Jurkat, Clone E6-1 (cell line): ENCODE measurements around the gene MAP2K5.

Experiments
- DNase-seq: peaks from one replicate; pipeline ENCODE4 v3.0.0-alpha.2; 2011; ENCODE audit warnings: low read depth, low spot score
- H3K4me3 ChIP-seq: 2 replicates; pipeline ENCODE4 v1.5.1; 2011; ENCODE audit warnings: mild to moderate bottlenecking, low read length, control low read depth, moderate library complexity

MAP2K5 gene

DNA sequence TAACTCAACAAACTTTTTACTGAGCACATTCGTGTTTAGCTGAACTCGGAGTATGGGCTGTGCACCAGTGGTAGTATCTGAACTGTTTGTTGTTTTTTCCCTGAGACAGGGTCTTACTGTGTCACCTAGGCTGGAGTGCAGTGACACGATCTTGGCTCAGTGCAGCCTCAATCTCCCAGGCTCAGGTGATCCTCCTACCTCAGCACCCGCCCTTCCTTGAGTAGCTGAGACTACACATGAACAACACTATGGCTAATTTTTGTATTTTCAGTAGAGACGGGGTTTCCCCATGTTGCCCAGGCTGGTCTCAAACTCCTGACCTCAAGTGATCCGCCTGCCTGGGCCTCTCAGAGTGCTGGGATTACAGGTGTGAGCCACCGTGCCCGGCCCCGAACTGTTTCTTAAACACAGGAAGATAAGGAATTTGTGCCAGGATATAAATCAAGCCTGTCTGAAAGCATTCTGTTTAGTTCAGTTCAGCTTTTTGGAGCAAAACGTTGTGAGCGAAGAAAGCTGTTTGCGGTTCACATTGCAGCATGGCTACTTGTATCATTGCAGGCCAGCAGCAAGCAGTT lies 242.4 kb downstream of the MAP2K5 start:
- DNase-seq, result no peak
- H3K4me3 ChIP-seq, result no peak overlapping the region

DNA sequence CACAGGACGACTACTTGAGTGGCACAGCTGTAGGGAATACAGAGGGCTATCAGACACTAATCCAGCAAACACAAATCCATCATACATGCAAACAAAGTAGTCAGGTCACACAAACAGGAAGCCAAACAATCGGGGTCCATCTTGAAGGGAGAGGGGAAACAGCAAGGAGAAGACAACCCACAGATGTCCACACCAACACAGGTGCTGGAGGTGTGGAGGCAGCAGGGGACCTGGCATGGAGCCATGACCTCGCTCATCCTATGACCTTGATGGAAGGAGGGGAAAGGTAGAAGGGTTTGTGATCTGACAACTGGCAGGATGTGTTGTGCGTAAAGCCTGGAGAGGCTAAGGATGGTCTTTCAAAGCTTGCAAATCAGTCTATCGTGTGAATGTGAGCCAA lies 242.9 kb downstream of the MAP2K5 start:
- peak; percentile 59 for DNase-seq
- no peak overlapping the region for H3K4me3 ChIP-seq

DNA sequence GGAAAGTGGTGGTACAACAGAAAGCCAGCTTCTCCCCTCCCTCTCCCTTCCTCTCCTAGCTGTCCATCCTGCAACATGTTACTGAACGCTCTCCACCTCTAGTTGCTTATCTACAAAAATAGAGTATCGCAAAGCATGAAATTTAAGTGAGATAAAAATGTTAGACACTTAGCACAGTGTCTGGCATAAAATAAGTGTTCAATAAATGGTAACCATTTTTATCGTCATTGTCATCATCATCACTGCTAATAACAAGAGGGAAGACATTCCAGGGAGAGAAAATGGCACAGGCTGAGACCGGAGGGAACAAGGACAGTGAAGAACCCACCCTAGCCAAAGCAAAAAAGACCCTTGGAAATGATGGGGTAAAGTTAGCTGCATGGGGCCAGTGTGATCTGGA lies 244.1 kb downstream of the MAP2K5 start:
- H3K4me3 ChIP-seq, result no peak overlapping the region
- DNase-seq, result no peak

DNA sequence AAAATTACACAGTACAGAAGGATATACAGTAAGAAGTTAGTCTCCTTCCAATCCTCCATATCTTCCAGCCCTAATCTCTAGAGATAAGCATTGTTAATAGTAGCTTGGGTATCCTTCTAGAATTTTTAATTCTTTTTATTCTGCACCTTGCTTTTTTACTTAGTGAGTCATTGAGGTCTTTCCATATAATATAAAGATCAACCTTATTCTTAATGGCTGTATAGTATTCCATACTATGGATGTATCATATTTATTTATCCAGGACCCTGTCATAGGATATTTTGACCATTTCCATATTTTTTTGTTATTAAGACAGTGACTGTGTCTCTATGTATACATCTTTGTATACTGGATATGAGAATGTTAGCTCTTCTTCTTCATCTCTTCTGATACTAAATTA lies 246.5 kb downstream of the MAP2K5 start:
- DNase-seq, result no peak
- H3K4me3 ChIP-seq, result no peak overlapping the region

GRCh38 chr15:67790610-67791319 lies 248.3 kb downstream of the MAP2K5 start:
- DNase-seq, result no peak
- H3K4me3 ChIP-seq, result no peak overlapping the region

GRCh38 chr15:67792250-67792942 lies 249.9 kb downstream of the MAP2K5 start:
- no peak overlapping the region for H3K4me3 ChIP-seq
- no peak for DNase-seq

- no peak for DNase-seq
- no peak overlapping the region for H3K4me3 ChIP-seq
Observed at GRCh38 chr15:67794832-67795574, 252.5 kb downstream of the MAP2K5 start.

DNA sequence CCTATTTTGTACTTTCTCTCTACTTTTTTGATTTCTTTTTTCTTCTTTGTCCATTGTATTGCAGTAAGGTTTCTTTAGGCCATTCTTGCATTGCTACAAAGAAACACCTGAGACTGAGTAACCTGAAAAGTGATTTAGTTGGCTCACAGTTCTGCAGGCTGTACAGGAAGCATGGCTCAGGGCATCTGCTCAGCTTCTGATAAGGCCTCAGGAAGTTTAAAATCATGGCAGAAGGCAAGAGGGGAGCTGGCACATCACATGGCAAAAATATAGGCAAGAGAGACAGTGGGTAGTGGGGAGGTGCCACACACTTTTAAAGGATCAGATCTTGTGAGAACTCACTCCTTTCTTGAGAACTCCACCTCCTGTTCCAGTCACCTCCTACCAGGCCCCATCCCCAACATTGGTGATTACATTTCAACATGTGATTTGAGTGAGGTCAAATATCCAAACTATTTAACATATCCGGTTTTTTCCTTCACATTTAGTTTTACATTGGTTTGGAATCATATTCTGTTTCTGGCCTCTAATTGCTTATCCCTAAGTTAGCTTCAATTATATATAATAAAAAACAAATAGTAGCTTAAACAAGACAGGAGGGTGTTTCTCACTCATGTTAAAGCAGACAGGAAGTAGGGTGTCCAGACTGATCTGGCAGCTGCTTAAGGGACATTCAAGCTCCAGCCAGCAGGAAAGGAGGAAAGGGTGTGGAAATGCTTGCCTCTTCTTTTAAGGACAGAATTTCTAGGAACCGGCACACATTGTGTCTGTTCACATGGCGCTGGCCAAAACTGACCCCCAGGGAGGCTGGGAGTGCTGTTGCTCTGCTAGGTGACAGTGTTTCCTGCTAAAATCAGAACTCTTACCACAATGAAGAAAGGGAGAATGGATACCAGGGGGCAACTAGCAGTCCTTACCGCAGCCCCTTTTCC lies 254.0 kb downstream of the MAP2K5 start:
- no peak overlapping the region for H3K4me3 ChIP-seq
- DNase-seq, result peak; percentile 59

- no peak overlapping the region for H3K4me3 ChIP-seq
- no peak for DNase-seq
Observed at GRCh38 chr15:67799801-67800205, 257.3 kb downstream of the MAP2K5 start.

GRCh38 chr15:67801142-67801541 lies 258.6 kb downstream of the MAP2K5 start:
- DNase-seq, result no peak
- no peak overlapping the region for H3K4me3 ChIP-seq

DNA sequence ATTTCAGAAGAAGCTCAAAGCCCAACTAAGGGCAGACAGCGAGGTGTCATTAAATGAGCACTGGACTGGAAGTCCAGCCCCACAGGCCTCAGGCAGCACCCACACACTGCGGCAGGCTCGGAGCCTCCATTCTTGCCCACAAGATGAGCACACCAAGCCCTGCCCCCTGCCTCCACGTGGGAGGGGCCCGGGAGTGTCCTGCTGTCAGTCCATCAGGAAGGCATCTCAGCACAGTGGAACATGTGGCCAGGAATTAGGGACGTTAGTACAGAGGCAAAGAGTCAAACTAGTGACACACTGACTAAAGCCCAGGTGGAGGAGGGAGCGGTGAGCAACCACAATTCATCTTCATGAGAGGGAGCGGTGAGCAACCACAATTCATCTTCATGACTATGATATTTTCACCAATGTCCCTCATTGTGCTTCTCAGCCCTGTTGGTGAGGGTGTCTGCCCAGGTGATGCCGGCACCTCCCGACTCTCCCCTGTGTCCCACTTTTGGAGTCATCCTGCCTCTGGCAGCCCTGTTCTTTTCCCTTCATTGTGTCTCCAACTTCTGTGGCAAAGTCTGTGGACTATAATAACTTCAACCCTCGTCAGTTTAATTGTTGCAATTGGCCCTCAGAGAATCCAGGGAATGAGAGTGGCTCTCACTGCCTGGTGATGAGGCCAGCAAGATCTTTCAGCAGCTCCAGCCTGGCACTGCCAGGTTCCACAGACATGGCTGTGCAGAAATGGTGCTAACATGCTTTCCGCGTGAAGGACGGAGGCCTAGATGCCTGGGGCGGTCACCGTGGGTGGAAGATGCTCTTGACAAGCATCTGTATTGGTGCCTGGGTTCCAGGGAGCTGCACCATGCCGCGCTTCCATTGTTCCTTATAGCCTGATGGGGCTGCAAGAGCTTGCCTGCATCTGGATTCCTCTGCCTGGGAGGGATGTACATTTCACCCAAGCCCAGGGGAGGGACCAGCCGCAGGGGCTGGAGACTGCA lies 259.7 kb downstream of the MAP2K5 start:
- no peak for DNase-seq
- H3K4me3 ChIP-seq, result no peak overlapping the region

GRCh38 chr15:67803299-67803698 lies 260.8 kb downstream of the MAP2K5 start:
- H3K4me3 ChIP-seq, result no peak overlapping the region
- no peak for DNase-seq

DNA sequence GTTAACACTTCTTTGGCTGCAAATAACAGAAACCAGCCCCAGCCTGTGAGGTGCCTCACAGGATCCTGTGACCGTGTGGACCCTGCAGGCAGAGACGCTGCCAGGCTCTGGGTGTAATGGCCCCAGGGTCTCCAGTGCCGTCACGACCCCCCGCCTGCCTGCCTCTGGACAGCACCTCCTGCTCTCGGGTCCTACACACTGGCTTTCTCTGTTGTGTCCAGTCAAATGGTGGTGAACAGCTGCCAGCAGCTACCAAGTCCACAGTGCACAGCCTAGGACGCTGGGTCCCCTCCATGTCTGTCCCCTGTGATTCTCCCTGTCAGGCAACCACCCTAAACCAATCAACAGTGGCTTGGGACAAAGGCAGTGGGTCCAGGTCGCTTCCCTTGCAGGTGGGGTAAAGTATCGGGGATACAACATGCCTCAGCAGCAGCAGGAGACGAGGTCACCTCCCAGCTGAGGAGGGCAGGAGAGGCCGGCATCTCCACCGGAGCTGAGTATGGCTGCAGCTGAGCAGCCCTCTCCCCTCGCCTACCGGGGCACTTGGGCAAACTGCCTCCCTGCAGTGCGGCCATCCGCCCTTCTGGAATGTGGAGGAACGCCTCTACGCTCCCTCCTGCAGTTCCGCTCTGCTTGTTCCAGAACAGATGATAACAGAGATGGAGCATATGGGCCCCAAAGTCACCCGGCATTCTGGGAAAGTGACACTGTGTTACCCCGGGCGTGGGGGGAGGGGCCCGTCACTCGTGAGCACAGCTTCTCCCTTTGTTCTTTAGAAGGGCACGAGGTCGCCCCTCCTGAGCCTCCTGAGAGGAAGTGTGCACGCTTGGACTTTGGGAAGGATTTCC lies 261.7 kb downstream of the MAP2K5 start:
- no peak for DNase-seq
- H3K4me3 ChIP-seq, result no peak overlapping the region

DNA sequence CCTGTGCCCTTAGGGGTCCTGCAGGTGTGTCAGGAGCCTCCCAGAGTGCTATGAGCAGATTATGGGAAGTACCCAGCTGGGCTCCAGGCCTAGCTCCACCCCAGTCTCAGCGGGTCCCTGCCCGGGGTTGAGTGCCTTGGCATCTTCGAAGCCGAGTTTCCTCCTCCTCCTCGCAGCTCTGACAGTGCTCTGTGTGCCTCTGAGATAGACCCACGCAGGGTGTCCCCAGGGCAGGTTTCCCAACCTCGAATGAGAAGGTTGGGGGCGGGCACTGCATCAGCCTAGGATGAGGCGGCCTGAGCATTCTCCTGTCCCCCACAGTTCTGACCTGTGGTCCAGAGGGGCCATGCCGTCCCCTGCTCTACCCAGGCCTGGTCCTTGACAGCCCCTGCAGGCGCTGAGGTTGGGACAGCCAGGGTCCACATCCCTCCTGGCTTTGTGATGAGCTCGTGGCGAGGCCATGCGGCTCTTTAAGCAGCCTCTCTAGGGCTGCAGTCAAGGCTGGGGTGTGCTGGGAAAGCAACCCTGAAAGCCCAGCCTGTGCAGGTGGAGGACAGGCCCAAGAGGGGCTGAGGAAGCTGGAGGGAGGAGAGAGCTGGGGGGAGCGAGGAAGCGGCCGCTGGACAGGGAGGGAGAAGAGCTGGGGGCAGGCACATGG lies 262.6 kb downstream of the MAP2K5 start:
- H3K4me3 ChIP-seq, result no peak overlapping the region
- DNase-seq, result no peak

GRCh38 chr15:67805666-67806516 lies 263.4 kb downstream of the MAP2K5 start:
- H3K4me3 ChIP-seq, result no peak overlapping the region
- DNase-seq, result no peak

DNA sequence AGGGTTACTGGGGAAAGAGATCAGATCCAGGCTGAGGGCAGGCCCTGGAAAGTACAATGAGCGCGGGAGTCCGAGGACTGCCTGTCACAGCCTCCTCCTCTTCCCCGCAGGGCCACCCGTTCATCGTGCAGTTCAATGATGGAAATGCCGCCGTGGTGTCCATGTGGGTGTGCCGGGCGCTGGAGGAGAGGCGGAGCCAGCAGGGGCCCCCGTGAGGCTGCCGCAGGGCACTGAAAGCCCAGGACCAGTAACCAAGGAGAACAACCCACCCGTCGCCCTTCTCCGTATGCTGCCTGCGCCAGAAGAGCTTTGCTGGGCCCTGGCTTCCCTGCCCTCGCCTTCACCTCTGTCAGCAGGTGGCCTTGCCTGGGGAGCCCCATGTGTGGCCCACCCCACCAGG lies 264.0 kb downstream of the MAP2K5 start:
- H3K4me3 ChIP-seq, result no peak overlapping the region
- no peak for DNase-seq
